HG03103 (cell line): Measurements from ENCODE around the gene PARD3B.

Experiments used
- ATAC-seq: cut with Tn5 transposase; IDR thresholded peaks from one replicate; pipeline ENCODE4 v1.9.1; 2021; ENCODE audit warnings: low read depth; ENCODE audit not compliant: unreplicated experiment

PARD3B gene

DNA sequence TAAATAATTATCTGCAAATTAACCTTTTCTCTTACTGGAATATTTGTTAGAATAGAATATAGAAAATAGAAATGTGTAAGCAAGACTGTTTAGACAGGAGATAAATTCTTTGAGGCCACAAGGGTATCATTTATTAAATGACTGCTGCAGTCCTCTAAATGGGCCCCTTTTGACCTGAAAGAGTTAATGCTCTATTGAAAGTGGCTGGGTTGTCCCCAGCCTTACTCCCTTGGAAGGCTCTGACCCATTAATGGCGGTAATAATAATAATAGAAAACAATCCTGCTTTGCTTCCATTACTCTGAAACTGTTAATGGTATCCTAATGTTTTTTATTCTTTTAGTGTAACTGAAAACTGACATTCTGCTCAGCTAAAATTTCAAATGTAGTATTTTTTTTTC, 739.1 kb downstream of the PARD3B start:
- no peak for ATAC-seq

DNA sequence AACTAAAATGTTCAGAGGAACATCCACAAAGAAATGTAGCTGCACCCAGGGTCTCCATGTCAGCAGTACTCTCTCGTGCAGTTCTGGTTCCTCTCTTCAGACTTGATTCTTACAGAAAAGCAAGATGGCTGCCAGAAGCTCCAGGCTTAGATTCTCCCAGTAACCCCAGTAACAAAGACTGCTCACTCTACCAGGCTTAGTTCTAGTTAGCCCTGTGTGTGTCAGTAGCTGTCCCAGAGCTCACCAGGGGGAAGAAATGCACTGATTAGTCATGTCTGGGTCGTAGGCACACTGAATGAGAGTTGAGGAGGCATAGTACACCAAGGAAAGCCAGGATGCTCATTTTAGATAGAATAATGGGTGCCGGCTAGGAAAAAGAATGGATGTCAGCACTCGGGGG, 742.0 kb downstream of the PARD3B start:
- no peak for ATAC-seq

DNA sequence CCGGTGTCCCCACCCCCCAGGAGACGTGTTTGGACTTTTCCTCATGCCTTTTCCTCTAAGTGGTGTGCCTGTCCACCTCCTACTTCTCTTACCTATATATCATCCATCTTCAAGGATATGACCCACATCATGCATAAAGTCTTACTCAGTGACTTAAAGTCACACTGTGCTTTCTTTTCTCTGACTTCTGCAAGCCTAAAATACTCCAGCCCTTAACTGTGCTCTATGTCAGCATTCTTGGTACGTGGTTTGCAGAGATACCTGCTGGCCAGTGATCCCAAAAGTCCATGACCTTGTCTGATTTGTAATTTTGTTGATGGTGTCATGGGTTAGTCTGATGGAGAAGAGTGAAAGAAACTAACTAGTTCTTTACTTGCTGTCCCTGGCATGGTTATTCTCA, 743.4 kb downstream of the PARD3B start:
- ATAC-seq, result no peak

DNA sequence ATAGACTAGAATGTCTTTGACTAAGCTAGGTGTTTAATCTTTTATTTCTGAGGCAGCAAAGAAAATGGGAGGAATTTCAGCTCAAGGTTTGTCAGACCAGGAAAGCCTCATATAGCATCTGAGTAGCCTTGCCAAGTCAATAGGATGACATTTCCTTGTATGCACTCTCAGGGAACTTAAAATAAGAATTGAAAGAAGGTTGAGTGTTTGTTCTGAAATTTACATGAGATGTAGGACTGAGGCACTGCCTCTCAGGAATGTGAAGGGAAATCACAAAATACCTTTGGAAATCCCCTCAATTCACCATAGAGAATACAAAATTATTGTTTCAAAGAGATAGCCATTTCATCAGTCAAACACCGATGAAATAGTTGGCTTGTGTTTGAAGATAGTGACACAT, 745.0 kb downstream of the PARD3B start:
- ATAC-seq, result no peak

DNA sequence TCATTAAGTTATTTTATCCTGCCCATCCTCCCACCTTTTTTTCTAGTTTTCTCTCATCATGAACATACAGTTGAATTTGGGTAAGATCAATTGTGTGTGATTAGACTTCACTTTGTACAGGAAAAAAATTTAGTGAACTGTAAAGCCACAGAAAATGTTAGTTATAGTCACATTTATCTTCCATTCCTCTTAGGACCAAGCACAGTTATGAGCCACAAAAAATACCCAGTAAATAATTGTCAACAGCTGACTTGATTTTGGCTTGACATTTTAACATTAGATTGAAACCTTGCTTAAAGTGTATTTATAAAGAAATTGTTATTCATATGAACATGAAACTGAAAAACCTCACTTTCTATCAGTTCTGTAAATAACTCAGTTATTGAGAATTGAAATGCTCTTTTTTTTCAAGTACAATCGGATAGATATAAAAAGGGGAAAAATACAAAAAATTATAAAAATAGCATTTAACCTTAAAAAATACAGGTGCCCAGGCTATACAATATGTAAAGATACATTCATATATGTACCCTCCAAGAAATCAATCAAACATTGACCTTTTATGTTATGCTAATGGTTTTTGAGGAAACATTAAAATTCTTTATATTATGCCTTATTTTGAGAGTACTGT, 747.5 kb downstream of the PARD3B start:
- no peak for ATAC-seq

DNA sequence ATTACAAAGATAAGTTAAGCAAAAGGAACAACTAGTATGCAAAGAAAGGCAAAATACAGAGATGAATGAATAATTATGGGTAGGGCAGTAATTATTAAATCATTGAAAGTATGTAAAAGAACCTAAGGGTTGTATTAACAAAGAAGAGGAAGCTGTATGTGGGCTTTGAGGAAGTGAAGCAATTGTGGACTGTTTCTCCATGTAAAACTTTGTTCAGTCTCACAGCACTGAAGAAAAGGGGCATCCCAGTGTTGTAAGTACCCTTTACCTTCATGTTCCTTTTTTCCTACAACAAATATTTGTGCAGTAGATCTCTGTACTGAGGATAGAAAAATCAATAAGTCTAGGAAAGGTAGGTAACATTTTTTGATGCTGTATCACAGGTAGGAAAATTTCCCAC, 748.3 kb downstream of the PARD3B start:
- ATAC-seq, result no peak

DNA sequence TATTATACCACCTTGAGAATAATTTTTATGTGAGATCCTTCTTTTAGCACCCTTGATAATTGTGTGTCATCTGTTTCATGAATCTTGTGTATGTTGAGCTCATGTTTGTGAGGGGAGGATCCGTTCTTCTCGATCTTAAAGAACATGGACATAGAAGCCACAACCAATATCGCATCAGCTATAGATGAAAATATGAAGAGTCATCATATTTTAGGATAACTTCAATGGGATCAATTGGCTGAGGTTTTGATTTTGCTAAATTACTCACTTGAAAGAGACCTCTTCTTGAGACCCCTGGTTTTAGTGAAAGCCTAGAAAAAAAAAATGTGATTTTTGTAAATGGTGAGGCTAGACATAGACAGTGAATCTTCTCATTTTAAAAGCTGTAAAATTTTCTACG, 751.7 kb downstream of the PARD3B start:
- no peak for ATAC-seq

DNA sequence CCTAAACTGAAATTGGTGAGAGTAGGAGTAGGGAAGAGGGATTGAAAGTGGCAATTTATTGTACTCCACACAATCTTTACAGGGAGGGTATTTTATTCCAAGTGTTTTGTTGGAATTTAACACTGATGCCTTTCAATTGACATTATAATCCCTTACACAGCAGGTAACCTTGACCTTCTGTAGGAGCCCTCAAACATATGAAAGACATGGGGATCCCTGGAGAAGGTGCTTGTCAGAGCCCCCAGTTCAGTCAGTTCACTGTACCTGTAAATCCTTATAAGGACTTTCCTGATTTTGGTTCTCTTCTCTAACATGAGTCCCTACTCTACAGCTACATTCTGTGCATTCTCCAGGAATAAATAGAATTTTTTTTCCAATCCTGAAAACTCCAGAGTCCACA, 752.1 kb downstream of the PARD3B start:
- ATAC-seq, result no peak

DNA sequence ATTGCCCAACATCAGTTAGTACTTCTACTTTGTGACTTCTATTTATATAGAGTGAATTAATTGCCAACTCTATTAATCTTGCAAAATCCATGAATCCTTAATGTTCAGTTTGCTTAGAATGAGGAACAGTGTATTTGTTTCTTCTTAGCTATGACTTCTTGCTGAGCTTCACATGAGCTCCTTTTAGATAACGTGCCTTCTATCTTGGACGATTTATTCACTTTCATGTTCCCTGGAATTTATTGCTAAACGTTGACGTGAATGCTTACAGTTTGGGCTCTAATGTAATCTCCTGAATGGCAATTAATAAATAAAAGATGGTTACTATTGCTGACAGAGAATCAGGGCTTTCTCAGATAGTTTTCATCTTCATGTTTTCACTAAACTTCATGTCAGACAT, 752.6 kb downstream of the PARD3B start:
- no peak for ATAC-seq

DNA sequence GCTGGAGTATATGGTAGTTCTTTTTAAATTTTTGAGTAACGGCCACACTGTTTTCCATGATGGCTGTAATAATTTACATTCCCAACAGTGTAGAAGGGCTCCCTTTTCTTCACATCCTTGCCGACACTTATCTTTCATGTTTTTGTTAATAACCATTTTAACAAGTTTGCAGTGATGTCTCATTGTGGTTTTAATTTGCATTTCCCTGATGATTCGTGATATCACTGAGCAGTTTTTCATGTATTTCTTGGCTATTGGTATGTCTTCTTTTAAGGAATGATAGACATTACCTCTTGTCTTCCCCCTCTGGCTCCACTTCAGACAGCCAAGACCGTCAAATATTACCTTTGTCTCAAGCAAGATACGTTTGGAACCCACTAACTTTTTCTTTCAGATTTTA, 765.9 kb downstream of the PARD3B start:
- no peak for ATAC-seq

DNA sequence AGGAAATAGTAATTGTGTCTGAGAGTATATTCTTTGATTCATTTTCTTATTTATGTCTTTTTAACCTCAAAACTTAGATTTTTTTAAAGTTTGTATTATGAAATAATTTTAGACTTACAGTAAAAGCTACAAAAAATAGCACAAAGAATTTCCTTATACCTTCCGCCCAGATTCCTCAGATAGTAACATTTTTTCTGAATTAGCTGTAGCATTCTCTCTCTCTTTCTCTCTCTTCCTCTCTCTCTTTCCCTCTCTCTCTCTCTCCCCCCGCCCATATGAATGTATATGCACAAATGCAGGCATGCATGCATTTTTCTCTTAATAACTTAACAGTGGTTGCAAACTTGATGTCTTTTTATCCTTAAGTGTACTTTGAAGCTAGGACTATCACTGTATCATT, 776.0 kb downstream of the PARD3B start:
- ATAC-seq, result no peak

DNA sequence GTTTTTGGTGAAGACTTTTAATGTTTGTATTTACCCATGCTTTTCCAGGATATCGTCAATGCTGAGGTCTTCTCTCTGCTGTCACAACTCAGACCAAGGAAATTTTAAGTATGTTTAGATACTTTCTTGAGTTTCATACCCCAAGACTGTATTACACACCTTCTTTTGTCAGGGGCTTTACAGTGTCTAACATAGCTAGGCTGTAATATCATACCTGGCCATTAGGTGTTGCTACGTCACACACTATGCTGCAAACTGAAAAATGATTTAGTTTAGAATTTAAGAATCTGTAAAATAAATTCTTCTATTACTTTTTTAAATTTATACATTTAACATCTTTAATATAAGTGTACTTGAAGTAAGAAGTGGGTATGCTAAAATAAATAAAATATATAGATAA, 778.7 kb downstream of the PARD3B start:
- ATAC-seq, result peak; percentile 64

DNA sequence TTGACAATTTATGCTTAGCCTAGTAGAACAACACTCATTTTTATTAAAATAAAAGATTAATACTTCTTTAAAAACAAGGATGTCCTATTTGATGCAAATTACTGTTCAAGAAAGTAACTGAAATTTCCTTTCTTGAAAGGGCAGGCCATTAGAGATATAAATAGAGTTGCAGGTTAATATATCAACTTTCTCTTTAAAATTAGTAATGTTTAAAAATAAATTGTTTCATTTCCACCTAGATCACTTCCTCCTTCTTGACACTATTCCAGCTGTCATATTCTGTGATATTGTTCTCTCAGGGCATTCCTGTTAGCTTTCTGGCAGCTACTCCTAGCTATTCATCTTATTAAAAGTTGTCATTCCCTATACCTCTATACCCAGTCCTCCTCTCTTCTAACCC, 779.1 kb downstream of the PARD3B start:
- peak; percentile 36 for ATAC-seq

DNA sequence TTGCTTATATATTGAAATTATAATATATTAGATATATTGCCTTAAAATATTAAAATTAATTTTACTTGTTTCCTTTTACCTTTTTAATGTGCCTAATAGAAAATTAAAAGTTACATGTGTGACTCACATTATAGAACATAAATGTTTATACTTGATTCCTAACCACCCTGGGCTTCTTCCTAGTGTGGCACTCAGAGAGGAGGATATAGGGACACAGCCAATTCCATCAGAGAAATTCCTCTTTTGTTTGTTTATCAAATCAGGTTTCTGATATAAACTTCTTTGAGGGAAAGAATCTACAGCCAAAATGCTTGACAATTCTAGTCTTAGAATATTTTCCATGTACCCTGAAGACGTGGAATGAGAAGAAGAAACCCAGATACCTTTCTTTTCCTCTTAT, 788.1 kb downstream of the PARD3B start:
- no peak for ATAC-seq

DNA sequence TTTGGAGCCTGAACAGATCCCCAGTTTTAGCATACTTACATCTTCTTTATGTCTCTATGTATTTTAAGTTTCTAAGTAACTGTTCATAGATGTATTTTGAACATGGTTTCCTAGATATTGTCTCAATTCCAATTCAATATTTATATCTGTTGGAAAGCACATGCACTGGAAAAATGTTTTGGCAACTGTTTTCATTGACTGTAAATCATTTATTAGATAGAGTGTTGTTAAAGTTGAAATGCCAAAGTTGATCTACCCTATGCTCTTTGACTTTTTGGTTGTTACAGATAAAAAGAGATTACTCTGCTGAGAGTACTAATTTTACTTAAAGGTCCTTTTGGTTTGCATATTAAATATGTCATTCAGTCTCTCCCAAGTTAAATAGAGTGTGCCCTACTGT, 792.0 kb downstream of the PARD3B start:
- ATAC-seq, result no peak

DNA sequence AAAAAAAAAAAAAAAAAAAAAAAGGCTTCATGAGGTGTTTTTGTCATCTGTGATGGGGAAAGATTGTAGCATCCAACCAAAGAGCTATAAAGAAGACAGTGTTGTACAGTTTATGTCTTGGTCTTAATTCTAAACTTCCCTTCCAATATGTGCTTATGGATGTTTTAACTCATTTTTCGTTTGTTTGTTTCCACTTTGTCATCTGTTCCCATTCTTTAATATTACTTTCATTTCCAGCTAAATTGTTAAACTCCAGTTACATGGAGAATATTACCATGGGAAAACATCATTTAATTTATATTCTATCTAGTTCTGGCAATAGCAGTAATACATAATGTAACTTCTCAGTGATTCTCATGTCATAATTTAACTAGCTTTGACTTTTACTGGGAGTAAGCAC, 792.9 kb downstream of the PARD3B start:
- ATAC-seq, result no peak

DNA sequence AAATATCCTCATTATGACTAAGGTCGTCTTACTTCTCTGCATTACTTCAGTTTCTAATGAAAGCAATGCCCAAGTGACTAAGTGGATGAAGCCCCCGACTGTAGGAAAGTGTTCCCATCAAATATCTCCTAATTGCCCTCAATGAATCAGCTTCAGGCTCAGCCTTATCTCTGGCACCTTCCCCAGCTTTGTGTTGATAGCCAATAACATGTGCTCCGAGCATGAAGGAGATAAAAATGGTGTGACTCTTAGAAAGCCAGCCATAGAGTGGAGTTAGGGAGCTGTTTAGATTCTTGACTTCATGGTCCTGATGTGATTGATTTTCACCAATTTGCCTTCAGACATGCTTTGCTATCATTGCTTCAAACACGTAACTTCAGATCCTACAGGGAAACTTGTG, 797.8 kb downstream of the PARD3B start:
- no peak for ATAC-seq

DNA sequence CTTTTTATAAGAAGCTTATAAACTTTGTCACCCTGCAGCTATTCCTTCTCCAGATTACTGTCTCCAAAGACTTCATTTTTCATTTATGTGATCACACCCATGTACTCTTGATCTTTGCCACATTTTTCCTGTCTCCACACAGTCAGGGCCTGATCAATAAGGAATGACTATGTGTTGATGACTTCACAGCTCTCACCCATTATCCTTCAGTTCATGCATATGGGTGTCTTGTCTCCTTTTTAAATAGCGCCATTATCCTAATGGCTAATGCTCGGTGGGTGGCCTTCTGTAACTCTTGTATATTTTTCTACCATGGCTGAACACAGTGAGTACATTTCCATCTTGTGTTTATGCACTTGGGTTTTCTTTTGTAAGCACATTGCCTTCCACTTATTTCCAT, 801.4 kb downstream of the PARD3B start:
- ATAC-seq, result no peak

DNA sequence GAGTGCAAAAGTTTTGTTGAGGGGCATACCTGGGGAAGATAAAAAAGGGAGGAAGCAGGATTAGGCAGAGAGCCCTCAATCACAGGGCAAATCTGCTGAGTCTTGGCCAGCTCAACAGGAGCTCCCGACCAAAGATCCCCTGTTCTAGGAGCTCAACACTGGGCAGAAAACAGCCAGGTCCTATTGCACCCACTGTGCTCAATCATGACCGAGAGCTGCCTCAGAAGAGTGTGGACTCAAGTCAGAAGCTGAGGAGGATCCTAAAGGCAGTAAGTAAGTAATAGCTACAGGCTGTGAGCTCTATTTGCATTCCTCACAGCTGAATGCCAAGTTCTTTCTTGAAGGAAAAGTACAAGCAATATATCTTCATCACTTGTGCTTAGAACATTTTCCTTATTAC, 802.6 kb downstream of the PARD3B start:
- no peak for ATAC-seq

DNA sequence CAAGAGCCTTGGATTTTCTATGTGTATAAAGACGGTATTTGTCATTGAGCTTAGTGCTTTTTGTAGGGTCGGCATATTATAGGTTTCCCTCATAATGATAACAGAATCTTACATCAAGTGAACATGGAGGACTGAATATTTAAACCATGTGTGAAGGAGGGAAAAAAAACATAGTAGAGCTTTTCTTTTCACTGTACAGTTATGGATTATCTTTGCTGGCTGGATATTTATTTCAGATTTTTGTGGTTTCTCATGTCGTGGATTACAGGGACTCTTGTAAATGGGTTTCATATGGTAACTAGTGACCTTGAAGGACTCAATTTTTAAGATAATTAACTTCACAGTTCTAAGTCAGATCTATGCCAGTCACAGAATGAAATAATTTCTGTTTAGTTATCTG, 806.8 kb downstream of the PARD3B start:
- no peak for ATAC-seq

DNA sequence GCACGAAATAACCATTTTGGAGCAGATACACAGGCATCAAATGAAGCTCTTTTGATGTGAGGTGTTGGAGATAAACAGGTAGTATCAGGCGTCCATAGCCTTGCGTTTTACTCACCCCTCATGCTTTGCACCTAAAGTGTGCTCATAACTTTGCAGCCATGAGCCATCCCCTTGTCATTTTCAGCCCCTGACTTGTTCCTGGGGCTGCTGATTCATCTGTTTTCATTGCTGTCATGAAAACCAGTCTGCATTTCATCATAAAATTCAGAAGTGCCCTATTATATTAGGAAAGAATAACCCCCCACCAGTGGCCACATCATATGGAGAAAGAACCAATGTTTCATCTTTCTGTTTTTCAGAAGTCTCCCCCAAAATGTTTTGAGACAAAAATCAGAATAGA, 807.3 kb downstream of the PARD3B start:
- no peak for ATAC-seq

DNA sequence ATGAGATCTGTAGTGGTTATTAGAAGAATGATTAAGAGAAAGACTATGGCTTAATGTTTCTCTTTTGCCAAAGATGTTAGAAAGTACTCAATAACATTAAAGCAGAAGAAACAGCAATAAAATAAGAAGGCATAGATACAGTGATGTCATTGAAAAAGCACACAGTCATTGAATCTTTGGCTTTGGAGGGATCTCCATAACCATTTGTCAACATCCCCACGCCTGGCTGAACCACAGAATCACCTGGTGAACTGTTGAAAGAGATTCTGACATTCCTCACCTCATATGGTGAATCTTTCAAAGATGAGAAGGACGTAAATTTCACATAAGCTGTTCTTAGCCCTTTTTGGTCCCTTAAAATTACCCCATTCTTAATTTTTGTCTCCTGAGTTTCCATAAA, 812.5 kb downstream of the PARD3B start:
- no peak for ATAC-seq

DNA sequence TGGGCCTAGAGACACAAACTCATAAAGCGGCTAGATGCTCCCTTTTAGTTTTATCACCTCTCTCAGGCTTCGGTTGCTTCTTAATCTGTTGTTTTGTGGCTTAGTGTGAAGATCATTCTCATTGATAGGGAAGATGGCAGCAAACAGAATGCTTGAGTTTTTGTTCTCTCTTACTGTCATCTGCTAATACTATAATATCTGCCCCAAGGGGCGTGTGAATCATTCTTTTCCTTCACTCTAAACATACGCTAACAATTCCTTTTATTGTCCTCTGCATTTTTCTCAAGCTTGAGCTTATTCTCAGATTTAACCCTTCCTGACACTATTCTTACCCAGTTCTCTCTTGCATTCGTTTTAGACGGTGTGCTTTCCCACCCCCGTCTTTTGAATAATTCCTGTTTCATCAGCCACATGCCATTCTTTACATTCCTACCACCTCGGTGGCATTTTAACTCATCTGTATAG, 813.1 kb downstream of the PARD3B start:
- no peak for ATAC-seq
